Central memory CD8-positive, alpha-beta T cell (primary cell): ENCODE data around the gene ANO10.
A peak's percentile ranks its signal among the peaks of the same experiment; 100 is the strongest.

Source experiments
- ATAC-seq: fragments of 150-1000 bp; cut with Tn5 transposase; replicated peaks from 2 replicates; pipeline ENCODE4 v1.10.0; 2022; ENCODE audit warnings: mild to moderate bottlenecking, moderate FRiP score, moderate number of reproducible peaks; ENCODE audit not compliant: poor library complexity, severe bottlenecking; ENCODE audit errors: extremely low read depth
- DNase-seq, 2 donors: peaks; one replicate each; pipeline ENCODE4 v3.0.0; 2021; ENCODE audit warnings: low spot score in 2 of 2
- H3K27ac Mint-ChIP-seq: one replicate; pipeline ENCODE4 v1.8.0; 2022; ENCODE audit warnings: low read depth, mild to moderate bottlenecking, moderate library complexity, mixed read lengths
- H3K27me3 Mint-ChIP-seq: one replicate; pipeline ENCODE4 v1.8.0; 2022; ENCODE audit warnings: mixed read lengths
- H3K36me3 Mint-ChIP-seq: one replicate; pipeline ENCODE4 v1.8.0; 2022; ENCODE audit warnings: mild to moderate bottlenecking, moderate library complexity, mixed read lengths; ENCODE audit not compliant: insufficient read depth
- H3K4me1 Mint-ChIP-seq: one replicate; pipeline ENCODE4 v1.8.0; 2022; ENCODE audit warnings: mixed read lengths
- H3K4me3 Mint-ChIP-seq: one replicate; pipeline ENCODE4 v1.8.0; 2022; ENCODE audit warnings: mild to moderate bottlenecking, moderate library complexity, mixed read lengths
- H3K9me3 Mint-ChIP-seq: one replicate; pipeline ENCODE4 v1.8.0; 2022; ENCODE audit warnings: mixed read lengths

The ANO10 gene

GRCh38 chr3:43346978-43347749 lies 274.6 kb downstream of the ANO10 start:
- no peaks in the 10 kb centered on the region for H3K27me3 Mint-ChIP-seq
- DNase-seq (peak in 1 of 2 donors; percentile 69), ATAC-seq (peak; percentile 91)
- H3K36me3 Mint-ChIP-seq = peaks cover 68% of the 10 kb centered on the region
- peak overlapping the region; percentile 71 for H3K4me3 Mint-ChIP-seq
- H3K27ac Mint-ChIP-seq = peak overlapping the region; percentile 95
- H3K9me3 Mint-ChIP-seq = peaks cover 9% of the 10 kb centered on the region
- H3K4me1 Mint-ChIP-seq = peaks cover 67% of the 10 kb centered on the region

DNA sequence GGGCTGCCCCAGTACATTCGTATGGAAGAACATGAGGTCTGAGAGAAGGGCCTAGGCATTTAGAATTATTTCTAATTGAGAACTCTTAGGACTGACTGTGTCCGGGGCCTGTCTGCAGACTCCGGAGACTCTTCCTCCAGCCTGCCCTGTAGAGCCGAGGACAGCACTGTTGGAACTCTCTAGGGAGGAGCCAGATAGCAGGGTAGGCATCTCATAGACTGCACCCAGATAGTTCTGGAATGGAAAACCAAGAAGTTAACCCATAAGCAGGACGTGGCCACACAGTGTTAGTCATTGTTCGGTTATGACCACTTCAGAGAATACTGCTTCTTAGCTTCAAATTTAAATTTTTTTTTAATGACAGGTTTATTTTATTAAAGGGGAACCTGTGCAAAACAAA lies 275.9 kb downstream of the ANO10 start:
- Mint-ChIP-seq H3K36me3 (peaks cover 62% of the 10 kb centered on the region), H3K4me1 (peaks cover 59% of the 10 kb centered on the region), H3K27me3 (no peaks in the 10 kb centered on the region), H3K9me3 (no peaks in the 10 kb centered on the region), H3K27ac (peak overlapping the region; percentile 95), H3K4me3 (peak overlapping the region; percentile 36)
- no peak for DNase-seq
- no peak for ATAC-seq

- H3K4me3 Mint-ChIP-seq = peak overlapping the region; percentile 36
- H3K9me3 Mint-ChIP-seq = no peaks in the 10 kb centered on the region
- DNase-seq (no peak), ATAC-seq (no peak)
- no peaks in the 10 kb centered on the region for H3K27me3 Mint-ChIP-seq
- H3K27ac Mint-ChIP-seq = peak overlapping the region; percentile 95
- peaks cover 59% of the 10 kb centered on the region for H3K4me1 Mint-ChIP-seq
- peaks cover 66% of the 10 kb centered on the region for H3K36me3 Mint-ChIP-seq
These were observed 276.6 kb downstream of the ANO10 start for GRCh38 chr3:43345246-43345645.

GRCh38 chr3:43344520-43344919 lies 277.3 kb downstream of the ANO10 start:
- H3K9me3 Mint-ChIP-seq = no peaks in the 10 kb centered on the region
- H3K27ac Mint-ChIP-seq = peak overlapping the region; percentile 61
- no peak for DNase-seq
- ATAC-seq = no peak
- H3K4me3 Mint-ChIP-seq = no peak overlapping the region
- peaks cover 71% of the 10 kb centered on the region for H3K36me3 Mint-ChIP-seq
- H3K27me3 Mint-ChIP-seq = no peaks in the 10 kb centered on the region
- peaks cover 59% of the 10 kb centered on the region for H3K4me1 Mint-ChIP-seq

DNA sequence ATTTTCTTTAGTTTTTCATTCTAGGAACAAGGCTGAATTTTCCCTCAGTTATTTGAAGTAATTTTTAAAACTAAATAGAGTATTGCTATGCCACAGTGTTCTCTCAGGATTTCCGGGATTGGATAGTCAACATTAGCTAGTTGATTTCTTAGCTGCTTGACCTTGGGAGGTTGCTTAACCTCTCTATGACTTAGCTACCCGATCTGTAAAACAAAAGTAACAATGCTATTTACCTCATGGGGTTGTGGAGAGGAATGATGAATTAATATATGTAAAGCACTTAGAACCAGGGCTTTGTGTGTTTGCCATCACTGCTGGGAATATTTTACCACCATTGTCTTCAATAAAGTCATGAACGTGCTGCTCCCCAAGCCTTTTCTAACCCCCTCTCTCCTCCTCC lies 278.0 kb downstream of the ANO10 start:
- H3K9me3 Mint-ChIP-seq = no peaks in the 10 kb centered on the region
- ATAC-seq (no peak), DNase-seq (no peak)
- H3K27ac Mint-ChIP-seq = peak overlapping the region; percentile 61
- H3K27me3 Mint-ChIP-seq = no peaks in the 10 kb centered on the region
- H3K4me1 Mint-ChIP-seq = peaks cover 55% of the 10 kb centered on the region
- H3K4me3 Mint-ChIP-seq = no peak overlapping the region
- peaks cover 67% of the 10 kb centered on the region for H3K36me3 Mint-ChIP-seq

DNA sequence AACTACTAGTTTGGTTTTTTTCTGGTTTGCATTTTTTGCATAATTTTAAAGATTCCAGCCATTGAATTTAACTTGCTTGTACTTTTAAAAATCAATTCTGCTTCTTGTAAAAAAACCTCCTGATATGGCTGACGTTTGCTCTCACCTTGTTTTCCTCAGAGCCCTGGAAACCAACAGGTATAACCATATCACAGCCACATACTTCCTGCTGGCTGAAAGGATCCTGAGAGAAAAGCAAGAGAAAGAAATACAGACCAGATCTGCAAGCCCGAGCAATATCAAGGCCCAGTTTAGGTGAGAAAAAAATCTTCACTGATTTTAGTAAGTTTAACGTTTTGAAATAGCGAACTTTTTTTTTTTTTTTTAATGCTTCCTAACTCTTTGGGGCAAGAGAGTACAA lies 278.6 kb downstream of the ANO10 start:
- peak overlapping the region; percentile 61 for H3K27ac Mint-ChIP-seq
- DNase-seq = no peak
- peaks cover 53% of the 10 kb centered on the region for H3K4me1 Mint-ChIP-seq
- ATAC-seq = no peak
- H3K4me3 Mint-ChIP-seq = no peak overlapping the region
- no peaks in the 10 kb centered on the region for H3K27me3 Mint-ChIP-seq
- H3K36me3 Mint-ChIP-seq = peaks cover 64% of the 10 kb centered on the region
- H3K9me3 Mint-ChIP-seq = no peaks in the 10 kb centered on the region

DNA sequence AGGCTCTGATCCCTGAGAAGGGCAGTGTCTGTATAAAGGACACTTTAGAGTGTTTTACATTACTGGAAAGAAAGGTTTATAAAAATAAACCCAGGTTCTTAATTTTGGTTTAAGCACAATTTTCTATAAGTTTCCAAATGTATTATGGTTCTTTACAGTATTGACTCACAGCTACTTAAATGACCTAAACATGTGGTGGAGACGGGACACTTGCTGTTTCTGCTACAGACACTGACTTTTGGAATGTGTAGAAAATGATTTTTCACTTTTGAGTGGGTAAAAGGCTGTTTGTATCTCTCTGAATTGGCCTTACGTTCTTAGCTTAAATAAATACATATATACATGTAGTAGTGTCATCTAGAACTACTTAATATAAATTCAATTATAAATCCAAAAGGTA lies 280.0 kb downstream of the ANO10 start:
- H3K36me3 Mint-ChIP-seq = peaks cover 59% of the 10 kb centered on the region
- no peaks in the 10 kb centered on the region for H3K9me3 Mint-ChIP-seq
- ATAC-seq (no peak), DNase-seq (no peak)
- peaks cover 39% of the 10 kb centered on the region for H3K4me1 Mint-ChIP-seq
- H3K27ac Mint-ChIP-seq = peak overlapping the region; percentile 73
- H3K4me3 Mint-ChIP-seq = no peak overlapping the region
- H3K27me3 Mint-ChIP-seq = no peaks in the 10 kb centered on the region

DNA sequence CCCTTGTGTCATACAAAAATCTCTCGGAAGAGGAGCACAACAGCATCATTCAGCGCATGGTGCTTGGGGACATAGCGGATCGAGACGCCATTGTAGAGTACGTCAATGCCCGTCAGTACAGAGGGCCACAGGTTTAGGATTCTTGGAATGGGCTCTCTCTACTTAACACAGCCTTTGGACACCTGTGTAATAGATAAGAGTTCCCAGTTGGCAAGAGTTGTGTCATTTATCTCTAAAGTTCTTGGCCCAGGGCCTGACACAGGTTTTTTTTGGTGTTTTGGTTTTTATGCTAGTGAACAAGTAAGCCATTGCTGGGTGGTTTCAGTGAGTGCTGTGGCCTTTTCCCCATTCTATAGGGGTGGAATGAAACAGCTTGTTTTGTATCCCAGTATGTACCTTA lies 281.4 kb downstream of the ANO10 start:
- Mint-ChIP-seq H3K27me3 (no peaks in the 10 kb centered on the region), H3K4me1 (peaks cover 31% of the 10 kb centered on the region), H3K9me3 (peaks cover 5% of the 10 kb centered on the region), H3K4me3 (no peak overlapping the region), H3K36me3 (peaks cover 70% of the 10 kb centered on the region), H3K27ac (no peak overlapping the region)
- ATAC-seq (no peak), DNase-seq (no peak)

DNA sequence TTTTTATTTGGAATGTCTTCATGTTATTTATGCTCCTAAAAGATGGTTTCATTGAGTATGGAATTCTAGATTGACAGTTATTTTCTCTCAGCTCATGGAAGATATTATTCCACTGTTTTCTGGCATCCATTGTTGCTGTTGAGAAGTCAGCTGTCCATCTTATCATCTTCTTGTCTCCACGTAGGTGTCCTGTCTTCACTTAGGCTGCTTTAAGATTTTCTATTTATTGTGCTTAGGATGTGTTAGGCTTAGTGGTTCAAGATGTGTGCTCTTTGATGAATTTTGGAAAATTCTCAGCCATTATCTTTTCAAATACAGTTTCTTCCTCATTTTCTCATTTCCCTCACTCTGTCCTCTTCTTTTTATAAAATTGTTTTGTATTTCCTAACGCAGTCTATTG lies 283.5 kb downstream of the ANO10 start:
- no peaks in the 10 kb centered on the region for H3K27me3 Mint-ChIP-seq
- ATAC-seq = no peak
- peaks cover 10% of the 10 kb centered on the region for H3K9me3 Mint-ChIP-seq
- H3K4me3 Mint-ChIP-seq = no peak overlapping the region
- H3K36me3 Mint-ChIP-seq = peaks cover 66% of the 10 kb centered on the region
- peaks cover 11% of the 10 kb centered on the region for H3K4me1 Mint-ChIP-seq
- DNase-seq = no peak
- H3K27ac Mint-ChIP-seq = peak overlapping the region; percentile 62

GRCh38 chr3:43335799-43336198 lies 286.0 kb downstream of the ANO10 start:
- no peak for ATAC-seq
- peaks cover 10% of the 10 kb centered on the region for H3K9me3 Mint-ChIP-seq
- peaks cover 57% of the 10 kb centered on the region for H3K36me3 Mint-ChIP-seq

DNA sequence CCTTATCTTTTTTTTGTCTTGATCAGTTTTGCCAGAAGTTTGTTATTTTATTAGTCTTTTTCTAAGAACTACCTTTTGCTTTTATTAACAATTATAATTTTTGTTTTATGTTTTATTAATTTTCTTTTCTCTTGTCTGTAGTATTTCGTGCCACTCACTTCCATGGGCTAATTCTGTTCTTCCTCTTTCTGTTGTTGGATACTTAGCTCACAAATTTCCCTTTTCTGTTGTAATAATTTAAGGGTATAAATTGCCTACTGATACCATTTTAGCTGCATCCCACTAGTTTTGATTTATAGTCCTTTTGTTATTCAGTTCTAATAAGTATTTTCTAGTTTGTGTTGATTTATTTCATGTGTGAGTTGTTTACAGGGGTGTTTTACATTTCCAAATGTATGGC lies 286.8 kb downstream of the ANO10 start:
- no peak overlapping the region for H3K27ac Mint-ChIP-seq
- H3K9me3 Mint-ChIP-seq = peaks cover 10% of the 10 kb centered on the region
- H3K4me1 Mint-ChIP-seq = peaks cover 17% of the 10 kb centered on the region
- H3K27me3 Mint-ChIP-seq = no peaks in the 10 kb centered on the region
- no peak for DNase-seq
- ATAC-seq = no peak
- H3K36me3 Mint-ChIP-seq = peaks cover 51% of the 10 kb centered on the region
- no peak overlapping the region for H3K4me3 Mint-ChIP-seq

More at GRCh38 chr3:43335799-43336198, 286.0 kb downstream of the ANO10 start:
- peaks cover 17% of the 10 kb centered on the region for H3K4me1 Mint-ChIP-seq
- H3K27ac Mint-ChIP-seq = no peak overlapping the region
- no peak for DNase-seq
- H3K4me3 Mint-ChIP-seq = no peak overlapping the region
- H3K27me3 Mint-ChIP-seq = no peaks in the 10 kb centered on the region

DNA sequence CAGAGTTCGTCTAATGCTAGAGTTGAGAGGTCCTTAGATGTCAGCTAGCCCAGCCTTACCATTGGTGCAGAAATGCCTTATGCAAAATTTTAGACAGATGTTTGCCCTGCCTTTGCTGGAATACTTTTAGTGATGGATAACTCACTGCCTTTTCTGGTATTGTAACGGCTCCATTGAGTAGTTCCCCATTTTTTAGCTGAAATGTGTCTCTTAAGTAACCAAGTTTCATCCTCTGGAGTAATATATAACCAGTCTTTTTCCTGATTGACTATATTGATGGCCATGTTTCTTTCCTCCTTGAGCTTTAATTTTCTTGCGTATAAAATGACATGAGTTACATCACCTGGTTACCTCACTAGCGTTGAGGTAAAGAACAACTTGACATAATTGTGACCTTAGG lies 290.4 kb downstream of the ANO10 start:
- ATAC-seq = no peak
- no peak overlapping the region for H3K4me3 Mint-ChIP-seq

GRCh38 chr3:43330981-43331380 lies 290.8 kb downstream of the ANO10 start:
- Mint-ChIP-seq H3K4me3 (no peak overlapping the region), H3K27ac (no peak overlapping the region), H3K9me3 (peaks cover 5% of the 10 kb centered on the region), H3K36me3 (peaks cover 27% of the 10 kb centered on the region), H3K4me1 (peaks cover 49% of the 10 kb centered on the region), H3K27me3 (no peaks in the 10 kb centered on the region)
- ATAC-seq (no peak), DNase-seq (no peak)

More for the DNA sequence above, 290.4 kb downstream of the ANO10 start:
- H3K4me1 Mint-ChIP-seq = peaks cover 45% of the 10 kb centered on the region
- H3K27ac Mint-ChIP-seq = no peak overlapping the region
- no peak for DNase-seq
- peaks cover 8% of the 10 kb centered on the region for H3K9me3 Mint-ChIP-seq
- peaks cover 31% of the 10 kb centered on the region for H3K36me3 Mint-ChIP-seq
- H3K27me3 Mint-ChIP-seq = no peaks in the 10 kb centered on the region
